Left lung (tissue), 10 donors: Measurements from ENCODE around the gene PASK. TPM values are rescaled to one million over a fixed set of nuclear protein-coding genes. Genes with fewer than 3 reads are reported as not detected.

Experiments
- ATAC-seq: fragments of 200-7000 bp; cut with Tn5 transposase; one replicate; pipeline ENCODE4 v1.9.1; 2020; ENCODE audit warnings: moderate library complexity
- DNase-seq, 4 donors: peaks; one replicate each; pipeline ENCODE4 v3.0.0-alpha.2; 2013 to 2020
- H3K27ac ChIP-seq, 2 donors: fragments of 200-600 bp; sonication (generic) in 1 of 2; one replicate each; pipeline versions ENCODE4 v1.5.0 to v1.8.0; 2020 to 2021
- H3K27me3 ChIP-seq, 2 donors: fragments of 200-600 bp; sonication (generic) in 1 of 2; one replicate each; pipeline versions ENCODE4 v1.5.0 to v1.8.0; 2020 to 2021
- H3K36me3 ChIP-seq, 2 donors: fragments of 200-600 bp; sonication (generic) in 1 of 2; one replicate each; pipeline versions ENCODE4 v1.5.0 to v1.8.0; 2020 to 2021
- H3K4me1 ChIP-seq, 2 donors: fragments of 200-600 bp; one replicate each; pipeline ENCODE4 v1.8.0; 2021
- H3K4me3 ChIP-seq, 2 donors: fragments of 200-600 bp; sonication (generic) in 1 of 2; one replicate each; pipeline versions ENCODE4 v1.5.0 to v1.8.0; 2020 to 2021; ENCODE audit warnings: mild to moderate bottlenecking in 1 of 2
- H3K9me3 ChIP-seq, 2 donors: fragments of 200-600 bp; sonication (generic) in 1 of 2; one replicate each; pipeline versions ENCODE4 v1.5.0 to v1.8.0; 2020 to 2021
- intact Hi-C, 2 donors: fragments of 100-400 bp; cut with DNase I; formaldehyde crosslinking; loops; one replicate each; pipeline versions ENCODE4 v1.11.2 to v1.14.2; 2022
- polyA plus RNA-seq, 6 donors: library from polyadenylated mRNA; unstranded; fragments of 120-200 nt; gene quantifications; one replicate each; pipeline ENCODE4 v1.2.1, GENCODE V29; 2013; ENCODE audit not compliant: insufficient read length in 6 of 6
- total RNA-seq, 2 donors: library from RNA; stranded (reverse); fragmentation: NEBNext Ultra II Directional; extraction: Animal tissue kit (Norgen Biotek cat#: 25700); gene quantifications; one replicate each; pipeline ENCODE4 v1.2.1, GENCODE V29; 2021
- TF ChIP-seq, protein P1 (sequence below), 2 donors: fragments of 200-600 bp; sonication (generic) in 1 of 2; IDR thresholded peaks; one replicate each; pipeline versions ENCODE4 v1.5.0 to v1.8.0; 2021; ENCODE audit warnings: antibody characterized with exemption in 2 of 2
- donor health status: DM: no; HTN: yes; CAD: no.
- donor health status: DM: no; HTN: no; CAD: no.

PASK gene
- total and polyA plus RNA-seq, 8 donors: 12.7 to 24.8 (median 21.0) TPM

DNA sequence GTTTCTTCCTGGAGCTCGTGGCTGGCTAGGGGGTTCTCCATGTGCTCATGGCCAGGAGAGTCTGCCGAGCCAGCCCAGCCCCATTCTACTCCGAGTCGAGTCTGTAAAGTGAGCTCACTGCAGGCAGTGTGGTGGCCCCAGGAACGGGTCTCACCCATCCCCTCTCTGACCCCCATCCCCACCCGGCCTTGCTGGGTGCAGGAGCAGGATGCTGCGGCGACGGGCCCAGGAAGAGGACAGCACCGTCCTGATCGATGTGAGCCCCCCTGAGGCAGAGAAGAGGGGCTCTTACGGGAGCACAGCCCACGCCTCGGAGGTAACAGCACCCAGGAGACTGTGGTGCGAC lies 40.6 kb upstream of the PASK start:
- H3K36me3 ChIP-seq: no peaks in the 10 kb centered on the region

DNA sequence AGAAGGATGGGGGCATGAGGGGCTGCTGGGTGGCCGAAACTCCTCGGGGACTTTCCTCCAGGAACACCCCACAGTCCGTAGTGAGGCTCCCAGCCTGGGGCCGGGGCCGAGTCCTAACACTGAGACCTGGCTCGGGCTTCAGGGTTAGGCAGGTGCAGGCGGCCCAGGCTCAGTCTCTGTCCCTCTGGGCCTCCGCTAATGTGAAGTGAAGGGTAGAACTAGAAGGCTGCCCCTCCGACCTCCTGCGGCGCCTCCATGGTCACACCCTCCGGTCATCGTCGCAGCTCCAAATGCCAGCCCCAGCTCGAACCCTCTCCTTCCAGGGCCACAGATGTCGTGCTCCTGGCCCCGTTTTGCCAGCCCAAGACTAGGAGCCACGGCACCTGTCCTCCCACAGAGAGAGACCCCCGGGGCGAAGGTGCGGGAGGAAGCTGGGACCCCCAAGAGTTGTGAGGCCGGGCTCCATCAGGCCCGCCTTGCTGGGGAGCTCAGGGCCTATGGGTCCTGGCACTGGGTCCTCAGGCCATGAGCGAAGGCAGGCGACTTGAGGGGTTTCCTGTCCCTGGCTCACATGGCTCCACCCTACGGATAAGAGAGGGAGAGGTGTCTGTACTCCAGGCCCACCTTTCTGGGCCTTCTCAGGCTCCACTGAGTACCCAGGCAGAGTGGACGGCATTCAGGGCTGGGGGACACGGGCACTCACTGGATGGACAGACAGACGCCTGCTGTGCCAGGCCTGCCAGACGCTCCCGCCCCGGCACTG lies 40.0 kb upstream of the PASK start:
- Histone ChIP-seq H3K27ac (no peak overlapping the region), H3K4me3 (no peak overlapping the region), H3K36me3 (no peaks in the 10 kb centered on the region), H3K27me3 (no peaks in the 10 kb centered on the region), H3K9me3 (no peaks in the 10 kb centered on the region), H3K4me1 (no peaks in the 10 kb centered on the region)
- TF ChIP-seq, protein P1, sequence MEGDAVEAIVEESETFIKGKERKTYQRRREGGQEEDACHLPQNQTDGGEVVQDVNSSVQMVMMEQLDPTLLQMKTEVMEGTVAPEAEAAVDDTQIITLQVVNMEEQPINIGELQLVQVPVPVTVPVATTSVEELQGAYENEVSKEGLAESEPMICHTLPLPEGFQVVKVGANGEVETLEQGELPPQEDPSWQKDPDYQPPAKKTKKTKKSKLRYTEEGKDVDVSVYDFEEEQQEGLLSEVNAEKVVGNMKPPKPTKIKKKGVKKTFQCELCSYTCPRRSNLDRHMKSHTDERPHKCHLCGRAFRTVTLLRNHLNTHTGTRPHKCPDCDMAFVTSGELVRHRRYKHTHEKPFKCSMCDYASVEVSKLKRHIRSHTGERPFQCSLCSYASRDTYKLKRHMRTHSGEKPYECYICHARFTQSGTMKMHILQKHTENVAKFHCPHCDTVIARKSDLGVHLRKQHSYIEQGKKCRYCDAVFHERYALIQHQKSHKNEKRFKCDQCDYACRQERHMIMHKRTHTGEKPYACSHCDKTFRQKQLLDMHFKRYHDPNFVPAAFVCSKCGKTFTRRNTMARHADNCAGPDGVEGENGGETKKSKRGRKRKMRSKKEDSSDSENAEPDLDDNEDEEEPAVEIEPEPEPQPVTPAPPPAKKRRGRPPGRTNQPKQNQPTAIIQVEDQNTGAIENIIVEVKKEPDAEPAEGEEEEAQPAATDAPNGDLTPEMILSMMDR (IDR thresholded peaks at IDR 0.05): no peak
- ATAC-seq: no peak
- no peak for DNase-seq
- intact Hi-C loops: no loop called here

More for the DNA sequence above, 40.6 kb upstream of the PASK start:
- Histone ChIP-seq H3K4me1 (no peaks in the 10 kb centered on the region), H3K9me3 (no peaks in the 10 kb centered on the region), H3K4me3 (no peak overlapping the region), H3K27ac (no peak overlapping the region), H3K27me3 (no peaks in the 10 kb centered on the region)
- intact Hi-C loops: no loop called here
- TF ChIP-seq, protein P1 (IDR thresholded peaks at IDR 0.05): no peak
- DNase-seq (no peak), ATAC-seq (no peak)

DNA sequence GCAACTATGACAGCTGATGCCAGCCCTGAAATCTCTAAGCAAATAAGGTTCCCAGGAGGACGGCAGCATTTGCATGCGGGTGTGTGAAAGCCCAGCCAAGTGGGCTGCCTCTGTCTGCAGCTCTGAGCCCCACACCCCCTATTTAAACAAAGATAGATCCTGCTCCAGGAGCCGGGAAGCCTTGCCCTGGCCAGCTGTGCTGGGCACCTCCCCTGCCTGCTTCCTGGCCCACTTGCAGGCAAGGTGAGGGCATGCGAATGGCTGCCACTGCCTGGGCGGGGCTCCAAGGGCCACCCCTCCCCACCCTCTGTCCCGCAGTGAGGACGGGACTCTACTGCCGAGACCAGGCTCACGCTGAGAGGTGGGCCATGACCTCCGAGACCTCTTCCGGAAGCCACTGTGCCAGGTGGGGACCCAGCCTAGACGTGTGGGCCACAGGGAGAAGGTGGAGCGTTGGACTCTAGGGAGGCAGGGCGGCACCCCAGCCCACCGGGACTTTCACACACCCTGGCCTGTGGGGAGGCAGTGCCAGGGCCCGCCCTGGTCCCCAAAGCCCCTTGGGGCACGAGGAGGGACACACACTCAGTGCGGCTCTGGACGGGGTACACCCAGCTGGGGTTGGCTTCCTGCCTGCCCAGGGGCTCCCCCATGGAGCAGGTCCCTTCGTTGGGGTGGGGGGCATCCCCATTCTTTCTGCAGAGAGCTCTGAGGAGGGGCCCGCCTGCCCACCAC lies 39.3 kb upstream of the PASK start, which contains the start of gene ANO7:
TSS of gene ANO7 (plus strand) at position 317 of the 732 bp plus-strand sequence. CDS start 1,387 bp downstream, outside the sequence.
- Histone ChIP-seq H3K27ac (no peak within 1 kb of the TSS), H3K4me3 (no peak within 1 kb of the TSS), H3K27me3 (no peaks in the 10 kb centered on the region), H3K36me3 (peaks cover 0 to 4% of the 10 kb centered on the region in 2 donors), H3K4me1 (no peaks in the 10 kb centered on the region), H3K9me3 (no peaks in the 10 kb centered on the region)
- TF ChIP-seq, protein P1 (IDR thresholded peaks at IDR 0.05): no peak
- DNase-seq (no peak), ATAC-seq (peak; percentile 75)
- intact Hi-C loops: no loop called here

DNA sequence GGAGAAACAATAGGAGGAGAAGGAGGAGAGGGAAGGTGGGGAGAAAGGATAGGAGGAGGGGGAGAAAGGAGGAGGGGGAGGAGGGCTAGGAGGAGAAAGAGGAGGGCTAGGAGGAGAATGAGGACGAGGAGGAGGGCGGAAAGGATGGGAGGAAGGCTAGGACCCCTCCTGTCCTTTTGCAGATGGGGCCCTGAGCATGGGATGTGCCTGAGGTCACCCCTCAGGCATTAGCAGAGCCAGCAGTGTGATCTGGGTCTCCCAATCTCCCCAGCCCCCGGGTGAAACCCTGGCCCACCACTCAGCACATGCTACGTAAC lies 38.6 kb upstream of the PASK start:
- Histone ChIP-seq H3K36me3 (peaks cover 0 to 11% of the 10 kb centered on the region in 2 donors), H3K27ac (no peak overlapping the region), H3K4me1 (no peaks in the 10 kb centered on the region), H3K9me3 (no peaks in the 10 kb centered on the region), H3K4me3 (no peak overlapping the region), H3K27me3 (no peaks in the 10 kb centered on the region)
- intact Hi-C loops: no loop called here
- DNase-seq (no peak), ATAC-seq (no peak)
- TF ChIP-seq, protein P1 (IDR thresholded peaks at IDR 0.05): no peak

DNA sequence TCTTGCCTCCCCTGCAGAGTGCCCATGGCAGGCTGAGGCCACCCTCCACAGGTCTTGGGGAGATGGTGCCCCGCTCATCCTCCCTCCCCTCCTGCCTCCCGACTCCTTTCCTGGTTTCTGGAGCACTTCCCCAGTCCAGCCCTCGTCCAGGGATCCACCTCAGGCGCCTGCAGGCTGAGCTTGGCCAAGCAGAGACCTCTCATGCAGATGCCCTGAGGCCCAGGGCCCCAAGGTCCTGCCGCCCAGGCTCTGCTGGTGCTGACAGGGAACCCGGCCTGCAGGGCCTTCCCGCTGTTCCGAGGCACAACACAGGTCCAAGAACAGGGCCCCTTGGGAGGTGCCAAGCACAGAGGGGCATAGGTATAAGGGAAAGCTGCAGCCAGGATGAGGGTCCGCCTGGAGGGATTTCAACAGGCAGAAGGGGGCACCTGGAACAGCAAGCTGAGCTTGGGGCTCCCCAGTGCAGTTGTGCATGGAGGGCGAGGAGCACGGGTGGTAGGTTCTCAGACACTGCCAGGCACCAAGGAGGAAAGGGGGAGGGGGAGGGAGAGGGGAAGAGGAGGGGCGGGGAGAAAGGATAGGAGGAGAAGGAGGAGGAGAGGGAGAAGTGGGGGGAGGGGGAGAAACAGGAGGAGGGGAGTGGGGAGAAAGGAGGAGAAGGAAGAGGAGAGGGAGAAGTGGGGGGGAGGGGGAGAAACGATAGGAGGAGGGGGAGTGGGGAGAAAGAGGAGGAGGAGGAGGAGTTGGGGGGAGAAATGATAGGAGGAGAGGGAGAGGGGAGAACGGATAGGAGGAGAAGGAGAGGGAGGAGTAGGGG lies 38.0 kb upstream of the PASK start:
- DNase-seq (no peak), ATAC-seq (no peak)
- no peaks in the 10 kb centered on the region for H3K9me3 ChIP-seq
- H3K27ac ChIP-seq: no peak overlapping the region
- H3K4me3 ChIP-seq: no peak overlapping the region
- no peaks in the 10 kb centered on the region for H3K4me1 ChIP-seq
- TF ChIP-seq, protein P1 (IDR thresholded peaks at IDR 0.05): no peak
- H3K27me3 ChIP-seq: no peaks in the 10 kb centered on the region
- intact Hi-C loops: no loop called here
- H3K36me3 ChIP-seq: peaks cover 0 to 16% of the 10 kb centered on the region in 2 donors
